ENCODE measurements around the gene TMOD4.

Gene TMOD4

DNA sequence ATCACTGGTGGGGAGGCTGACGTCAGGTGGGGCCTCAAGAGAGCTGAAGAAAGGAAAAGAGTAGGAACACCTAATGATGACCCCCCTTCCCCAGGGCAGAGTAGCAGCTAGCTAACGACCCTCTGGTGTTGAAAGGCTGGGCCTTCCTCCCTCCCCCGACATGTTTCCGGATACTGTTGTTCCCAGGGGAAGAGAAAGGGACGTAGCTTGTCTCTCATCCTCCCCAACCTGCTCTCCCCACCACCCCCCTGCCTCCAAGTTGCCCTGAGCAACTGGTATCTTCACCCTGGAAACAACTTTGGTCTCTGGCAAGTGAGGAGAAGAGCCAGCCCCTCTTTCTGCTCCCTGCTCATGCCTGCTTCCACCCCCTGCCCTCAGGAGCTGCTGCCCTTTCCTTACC, 31.8 kb downstream of the TMOD4 start:
- no peak for DNase-seq (ENCODE audit: low read depth, low spot score)

DNA sequence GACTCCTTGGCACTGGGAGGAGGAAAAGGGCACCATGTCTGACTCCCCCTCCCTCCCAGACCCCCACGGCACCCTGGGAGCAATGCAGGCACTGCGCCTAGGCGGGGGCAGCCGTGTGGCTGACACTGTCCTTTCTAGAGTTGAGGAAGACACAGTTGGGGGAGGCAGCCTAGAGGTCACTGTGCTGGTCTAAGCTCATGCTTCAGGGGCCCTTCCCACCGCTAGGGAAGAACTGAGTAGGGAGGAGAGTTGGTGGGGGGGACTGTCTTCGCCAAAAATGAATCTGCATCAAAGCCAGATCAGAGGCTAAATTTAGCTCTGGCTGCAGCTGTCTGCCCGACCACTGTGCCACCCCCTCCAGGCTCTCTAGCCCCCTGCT, 32.7 kb downstream of the TMOD4 start:
- DNase-seq (ENCODE audit: low read depth, low spot score), result no peak

DNA sequence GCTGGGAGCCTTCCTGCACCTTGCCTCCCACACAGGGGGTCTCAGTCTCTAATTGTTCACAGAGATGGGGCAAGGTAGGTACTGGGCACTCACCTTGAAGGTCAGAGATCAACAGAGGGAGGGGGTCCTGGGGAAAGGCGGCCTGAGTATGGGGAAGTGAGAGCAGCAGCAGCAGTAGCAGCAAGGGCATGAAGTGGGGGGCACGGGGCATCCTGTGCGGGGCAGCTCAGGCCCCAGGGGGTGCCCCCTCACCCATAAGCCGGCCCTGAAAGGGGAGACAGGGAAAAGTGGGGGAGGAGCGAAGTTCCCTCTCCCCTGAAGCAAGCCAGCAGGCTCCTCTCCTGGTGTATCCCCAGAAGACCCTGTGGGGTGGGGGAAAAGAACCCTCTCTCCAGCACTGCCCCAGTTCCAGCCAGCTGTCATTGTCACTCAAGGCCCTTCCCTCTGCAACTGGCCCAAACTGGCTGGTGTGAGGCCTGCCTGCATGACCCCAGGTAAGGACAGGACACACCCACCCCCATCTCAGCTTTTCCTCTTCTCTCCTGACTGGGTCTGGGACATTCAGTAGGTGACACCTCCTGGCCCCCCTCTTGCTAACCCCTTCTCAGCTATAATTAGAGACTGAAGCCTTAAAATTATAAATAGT, 33.2 kb downstream of the TMOD4 start:
- no peak for DNase-seq (ENCODE audit: low read depth, low spot score)

DNA sequence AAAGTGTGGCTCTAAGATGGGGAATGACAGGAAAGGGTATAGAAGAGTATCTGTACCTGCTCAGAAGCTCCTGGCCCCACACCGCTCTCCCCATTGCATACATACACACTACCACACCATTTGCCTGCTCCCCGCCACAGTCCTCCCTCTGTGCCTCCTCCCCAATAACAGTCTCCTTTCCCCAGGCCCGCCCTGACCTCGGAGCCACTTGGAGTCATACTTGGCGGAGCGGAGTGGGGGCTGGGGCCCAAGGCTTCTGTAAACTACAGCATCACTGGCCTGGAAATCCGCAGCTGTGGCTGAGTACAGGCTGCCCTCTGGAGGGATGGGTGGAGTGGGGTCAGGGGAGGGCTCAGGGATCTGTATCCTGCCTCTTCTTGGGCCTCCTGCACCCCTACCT, 38.0 kb downstream of the TMOD4 start:
- no peak for DNase-seq (ENCODE audit: low read depth, low spot score)

DNA sequence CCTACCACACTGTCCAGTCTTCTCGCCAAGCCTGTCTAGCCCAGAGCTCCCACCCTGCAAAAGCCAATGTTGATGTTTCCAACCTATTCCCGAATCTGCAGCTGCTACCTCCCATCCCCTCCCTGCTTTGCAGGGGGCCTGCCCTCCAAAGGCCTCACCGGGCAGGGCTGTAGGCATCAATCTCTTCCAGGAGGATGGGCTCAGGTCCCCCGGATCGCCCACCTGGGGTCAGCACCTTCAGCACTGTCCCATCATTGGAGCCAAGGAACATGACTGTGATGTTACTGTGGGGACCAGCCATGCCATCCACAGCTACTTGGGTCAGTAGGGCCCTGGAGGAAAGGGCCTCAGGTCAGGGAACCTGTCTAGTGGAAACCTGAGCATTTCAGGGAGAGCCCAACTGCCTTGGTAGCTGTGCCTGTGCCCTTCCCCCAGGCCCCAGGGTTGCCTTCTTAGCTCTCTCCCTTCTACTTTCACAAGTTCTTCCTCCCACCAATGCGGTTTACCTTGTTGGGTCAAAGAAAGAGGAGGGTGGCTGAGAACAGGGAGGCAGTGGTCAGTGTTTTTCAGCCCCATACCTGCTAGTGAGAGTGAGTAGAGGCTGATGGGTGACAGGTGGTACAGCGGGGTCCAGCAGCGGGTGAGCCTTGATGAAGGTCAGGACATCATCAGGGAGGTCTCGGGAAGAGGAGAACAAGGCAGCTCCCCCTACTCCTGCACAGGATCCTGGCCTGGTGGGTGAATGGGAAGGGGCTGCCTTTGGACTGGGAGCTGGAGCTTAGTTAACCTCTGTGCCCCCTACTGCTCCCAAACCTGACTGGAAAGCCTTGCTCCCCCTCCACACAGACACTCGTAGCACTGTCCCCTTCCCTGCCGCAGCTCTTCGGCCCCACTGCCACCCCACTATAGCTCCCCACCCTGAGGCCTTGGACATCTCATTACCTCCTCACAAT, 40.1 kb downstream of the TMOD4 start:
- DNase-seq (ENCODE audit: low read depth, low spot score), result no peak

DNA sequence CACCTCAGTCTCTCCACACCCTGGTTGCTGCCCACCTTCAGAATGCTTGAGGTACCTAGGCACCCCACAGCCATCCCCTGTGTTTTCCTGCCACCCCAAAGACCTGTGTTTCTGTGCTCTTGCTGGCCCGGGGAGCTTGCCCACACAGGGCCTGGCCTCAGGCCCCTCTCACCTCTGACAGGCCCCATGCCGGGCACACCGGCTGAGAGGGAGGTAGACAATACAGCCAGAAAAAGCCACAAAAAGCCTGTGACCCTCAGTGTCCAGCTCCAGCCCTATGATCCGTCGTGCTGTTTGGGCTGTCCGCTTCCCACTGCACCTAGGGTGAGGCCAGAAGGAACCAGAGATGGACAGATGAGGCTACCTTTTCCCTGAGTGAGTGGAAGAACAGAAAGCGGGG, 40.8 kb downstream of the TMOD4 start:
- DNase-seq (ENCODE audit: low read depth, low spot score), result no peak

DNA sequence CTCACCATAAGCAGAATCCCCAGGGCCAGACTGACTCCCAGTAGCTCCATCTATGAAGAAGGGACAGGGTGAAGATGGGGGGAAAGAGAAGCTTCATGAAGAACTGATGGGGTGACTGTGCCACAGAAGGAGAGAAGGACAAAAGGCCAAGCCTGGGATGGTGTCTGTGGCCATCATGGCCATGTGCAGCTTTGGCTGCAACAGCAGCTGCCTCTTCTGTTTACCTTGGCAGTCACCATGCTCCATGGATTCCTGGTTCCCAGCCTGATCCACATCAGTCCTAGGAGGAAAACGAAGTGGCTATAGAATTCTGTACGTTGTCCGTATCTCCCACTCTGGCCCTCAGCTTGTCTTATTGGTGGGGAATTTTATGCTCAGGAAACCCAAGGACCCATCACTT, 41.4 kb downstream of the TMOD4 start:
- no peak for DNase-seq (ENCODE audit: low read depth, low spot score)

DNA sequence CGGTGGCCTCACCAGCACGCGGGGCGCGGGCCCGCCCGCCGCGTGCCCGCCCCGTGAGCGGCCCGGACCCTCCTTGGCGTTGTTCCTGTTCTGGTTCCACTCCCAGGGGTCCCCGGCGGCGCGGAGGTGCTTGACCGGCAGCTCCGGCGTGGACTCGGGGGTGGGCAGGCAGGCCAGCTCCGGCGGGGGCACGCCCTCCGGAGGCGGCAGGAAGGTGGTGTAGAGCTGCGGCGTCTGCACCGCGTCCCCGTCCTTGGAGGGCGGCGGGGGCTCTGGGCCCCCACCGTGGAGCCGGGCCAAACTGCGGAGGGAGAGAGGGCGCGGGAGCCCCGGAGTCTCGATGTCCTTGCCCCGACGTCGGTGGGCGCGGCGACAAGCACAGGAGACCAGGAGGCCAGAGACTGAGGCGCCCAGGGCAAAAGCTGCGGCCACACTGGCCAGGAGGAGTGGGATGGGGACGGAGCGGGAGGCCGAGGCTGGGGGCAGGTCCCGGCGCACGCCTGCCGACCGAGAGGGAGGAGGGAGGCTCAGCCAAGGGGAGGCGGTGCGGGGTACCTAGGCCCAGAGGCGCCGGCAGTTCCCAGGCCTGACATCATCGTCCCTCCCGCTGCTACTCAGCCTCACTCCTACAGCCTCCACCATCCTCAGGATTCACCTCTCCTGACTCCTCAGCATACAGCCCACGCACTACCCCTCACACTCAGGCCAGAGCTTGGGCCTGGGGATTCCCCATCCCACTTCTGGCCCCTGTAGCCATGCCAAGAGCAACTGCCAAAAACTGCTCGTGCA, 42.6 kb downstream of the TMOD4 start:
- no peak for DNase-seq (ENCODE audit: low read depth, low spot score)

DNA sequence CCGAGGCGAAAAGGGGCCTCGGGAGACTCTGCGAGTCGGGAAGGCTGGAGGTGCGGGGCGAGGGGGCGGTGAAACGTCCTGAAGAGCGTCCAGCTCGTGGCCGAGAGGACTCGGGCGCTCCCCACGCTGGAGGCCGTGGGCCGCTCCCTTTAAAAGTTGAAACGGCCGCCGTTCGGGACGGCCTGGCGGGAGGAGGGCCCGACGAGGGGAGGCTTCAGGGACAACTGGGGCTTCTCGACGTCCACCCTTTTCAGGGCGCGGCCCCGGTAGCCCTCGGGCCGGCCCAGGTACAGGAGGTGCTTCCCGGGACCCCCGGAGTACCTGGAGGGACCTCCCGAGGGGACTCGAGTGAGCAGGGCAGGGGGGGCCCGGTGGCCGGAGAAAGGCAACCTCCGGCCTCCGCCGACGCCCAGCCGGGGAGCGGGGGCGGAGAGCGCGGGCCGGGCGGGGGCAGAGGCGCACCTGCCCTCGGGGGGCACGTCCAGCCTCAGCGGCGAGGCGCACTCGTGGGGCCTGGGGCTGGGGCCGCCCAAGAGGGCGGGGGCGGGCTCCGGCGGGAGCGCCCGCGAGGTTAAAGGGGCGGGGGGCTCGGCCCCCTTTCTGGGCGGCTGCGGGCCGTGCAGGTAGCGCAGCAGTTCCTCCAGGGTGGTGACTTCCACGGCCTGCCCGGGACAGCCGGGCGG, 43.3 kb downstream of the TMOD4 start:
- no peak for DNase-seq (ENCODE audit: low read depth, low spot score)

DNA sequence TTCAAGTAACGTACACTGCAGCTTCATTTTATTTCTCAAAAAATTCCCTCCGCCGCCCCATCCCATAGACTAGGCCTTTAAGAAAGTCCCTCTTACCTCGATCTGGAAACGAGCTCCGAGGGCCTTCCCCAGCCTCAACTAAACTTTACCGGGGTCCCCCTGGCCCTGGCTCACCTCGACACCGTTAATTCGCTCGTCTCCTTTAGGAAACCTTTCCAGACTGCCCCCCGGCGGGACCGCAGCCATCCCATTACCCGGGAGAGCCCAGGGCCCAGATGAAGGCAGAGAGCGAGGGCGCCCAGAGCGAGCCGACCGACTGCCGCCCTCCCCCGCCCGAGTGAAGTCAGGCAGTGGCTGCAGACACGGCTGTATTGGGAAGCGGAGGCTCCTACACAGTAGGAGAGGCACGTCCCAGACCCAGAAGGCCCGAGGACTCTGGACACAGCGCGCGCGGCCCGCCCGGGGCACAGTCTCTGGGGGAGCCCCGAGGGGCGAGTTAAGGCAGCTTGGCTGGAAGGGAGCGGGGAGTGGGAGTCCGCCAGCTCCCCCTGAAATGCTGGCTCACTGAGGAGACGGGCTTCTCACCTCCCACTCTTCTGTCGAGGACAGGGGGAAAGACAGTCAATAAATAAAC, 44.0 kb downstream of the TMOD4 start:
- peak; percentile 51 for DNase-seq (ENCODE audit: low read depth, low spot score)

DNA sequence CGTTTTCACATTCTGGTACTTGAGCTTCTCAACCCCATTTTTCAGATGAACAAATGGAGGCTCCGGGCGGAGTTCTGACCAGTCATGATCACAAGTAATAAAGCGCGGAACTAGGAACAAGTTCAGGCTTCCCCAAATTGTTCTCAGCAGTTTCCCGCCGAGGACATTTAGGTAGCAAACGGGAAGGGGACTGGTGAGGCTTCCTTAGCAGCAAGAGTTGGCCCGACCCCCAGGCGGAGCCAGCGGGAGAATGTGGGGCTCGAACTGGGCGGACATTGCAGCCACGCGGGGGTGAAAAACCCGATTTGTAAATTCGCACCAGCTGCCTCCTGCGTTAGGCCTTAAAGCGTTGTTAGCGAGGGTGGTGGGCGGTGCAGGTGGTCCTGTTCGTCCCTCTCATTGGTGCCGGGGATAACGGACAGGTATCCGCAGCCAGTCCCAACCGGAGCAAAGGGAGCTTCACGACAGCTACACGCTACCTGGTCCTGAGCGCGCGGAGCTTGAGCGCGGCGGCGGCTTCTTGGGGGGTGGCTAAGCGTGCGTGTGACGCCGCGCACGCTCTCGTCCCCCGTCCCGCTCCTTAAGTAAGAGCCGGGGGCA, 44.7 kb downstream of the TMOD4 start:
- peak; percentile 93 for DNase-seq (ENCODE audit: low read depth, low spot score)

DNA sequence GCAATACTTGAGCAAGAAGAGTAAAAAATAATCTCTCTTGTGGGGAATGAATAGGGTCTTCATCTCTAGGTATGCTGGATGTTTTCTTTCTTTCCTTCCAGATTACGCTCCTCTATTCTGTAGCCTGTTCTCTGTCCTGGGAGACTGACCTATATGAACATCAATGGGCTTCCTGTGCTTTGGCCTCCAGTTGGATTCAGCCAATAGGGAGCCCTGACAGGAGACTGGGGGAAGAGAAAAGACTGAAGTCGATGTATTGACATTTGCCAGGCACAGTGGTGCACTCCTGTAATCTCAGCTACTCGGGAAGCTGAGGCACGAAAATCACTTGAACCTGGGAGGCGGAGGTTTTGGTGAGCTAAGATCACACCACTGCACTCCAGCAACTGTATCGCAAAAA, 47.0 kb downstream of the TMOD4 start:
- DNase-seq (ENCODE audit: low read depth, low spot score), result no peak

DNA sequence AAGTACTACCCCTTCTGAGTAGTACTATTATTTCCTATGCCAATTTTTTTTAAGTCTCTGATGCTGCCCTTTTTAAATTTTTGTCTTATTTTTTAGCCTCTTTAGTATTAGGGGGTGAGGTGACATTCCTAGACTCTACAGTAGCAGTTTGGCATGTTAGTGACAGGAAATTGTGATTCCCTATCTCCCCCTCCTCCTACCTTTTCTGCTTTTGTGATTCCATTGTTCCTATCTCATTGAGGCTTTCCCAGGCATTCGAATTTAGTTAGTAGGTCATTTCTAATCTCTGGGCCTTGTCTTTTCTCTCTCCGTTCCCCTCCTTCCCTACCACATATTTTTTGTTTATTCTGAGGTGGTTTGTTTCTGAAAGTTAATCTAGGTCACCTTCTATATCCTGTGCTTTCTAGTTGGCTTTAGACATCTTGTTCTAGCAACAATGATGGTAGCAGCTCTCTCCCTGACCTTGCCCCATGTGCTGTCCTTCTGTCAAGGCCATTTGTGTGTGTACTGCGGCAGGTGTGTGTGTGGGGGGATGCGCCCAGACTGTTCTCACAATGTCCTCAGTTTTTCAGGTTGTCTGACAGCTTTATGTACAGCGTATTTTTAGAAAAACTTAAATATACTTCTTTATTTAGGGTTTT, 50.9 kb downstream of the TMOD4 start:
- no peak for DNase-seq (ENCODE audit: low read depth, low spot score)

Data from astrocyte of the hippocampus (primary cell).